MCF 10A (cell line): Measurements from ENCODE around the gene RNFT2. TPM values are rescaled to one million over a fixed set of nuclear protein-coding genes. Genes with fewer than 3 reads are reported as not detected.

Experiments
- BruUV-seq: library from RNA; stranded (reverse); fragments of 400-500 nt; replicated peaks from 2 replicates; lab custom pipeline; 2021; lab: Mats Ljungman, UMichigan
- CTCF ChIA-PET: fragments of 300-600 bp; sonication (Branson Sonifier 250); formaldehyde crosslinking; extraction: SDS; loops from one replicate; lab custom pipeline; 2021; ENCODE audit warnings: antibody characterized with exemption, inconsistent platforms; lab: Yijun Ruan, JAX
- POLR2A ChIA-PET: fragments of 300-600, 350-650 bp; sonication (Branson Sonifier 250); formaldehyde crosslinking; extraction: SDS; loops from one replicate; lab custom pipeline; 2020; ENCODE audit warnings: antibody characterized with exemption, inconsistent platforms; lab: Yijun Ruan, JAX
- DNase-seq: peaks from one replicate; pipeline ENCODE4 v3.0.0-alpha.2; 2018; ENCODE audit not compliant: unreplicated experiment
- H3K27ac Mint-ChIP-seq: one replicate; pipeline ENCODE4 v1.8.0; 2022; ENCODE audit warnings: mild to moderate bottlenecking, low read depth, mixed read lengths; ENCODE audit not compliant: unreplicated experiment
- H3K27me3 Mint-ChIP-seq: one replicate; pipeline ENCODE4 v1.8.0; 2022; ENCODE audit warnings: mixed read lengths; ENCODE audit not compliant: insufficient read depth, unreplicated experiment
- H3K36me3 Mint-ChIP-seq: one replicate; pipeline ENCODE4 v1.8.0; 2022; ENCODE audit warnings: mild to moderate bottlenecking, moderate library complexity, mixed read lengths; ENCODE audit not compliant: insufficient read depth, unreplicated experiment
- H3K4me1 Mint-ChIP-seq: one replicate; pipeline ENCODE4 v1.8.0; 2022; ENCODE audit warnings: mixed read lengths; ENCODE audit not compliant: insufficient read depth, unreplicated experiment
- H3K4me3 Mint-ChIP-seq: one replicate; pipeline ENCODE4 v1.8.0; 2022; ENCODE audit warnings: mild to moderate bottlenecking, moderate library complexity, mixed read lengths; ENCODE audit not compliant: unreplicated experiment
- H3K9me3 Mint-ChIP-seq: one replicate; pipeline ENCODE4 v1.8.0; 2022; ENCODE audit warnings: mixed read lengths; ENCODE audit not compliant: unreplicated experiment
- CTCF ChIP-seq: fragments of 200-600 bp; IDR thresholded peaks from one replicate; pipeline ENCODE4 v1.8.0; 2022; ENCODE audit warnings: antibody characterized with exemption, mild to moderate bottlenecking; ENCODE audit not compliant: unreplicated experiment
- intact Hi-C: fragments of 100-400 bp; cut with micrococcal nuclease; formaldehyde crosslinking; loops from 2 replicates; pipeline ENCODE4 v1.14.1; 2022
- total RNA-seq: library from RNA; stranded (reverse); gene quantifications from 2 replicates; pipeline ENCODE4 v1.2.3, GENCODE V29; 2022

Gene RNFT2
- total RNA-seq, 1 experiment from 2014 or later, result 7.2 TPM

- no peaks in the 10 kb centered on the region for H3K9me3 Mint-ChIP-seq
- H3K4me1 Mint-ChIP-seq, result peaks cover 11% of the 10 kb centered on the region
- no peak overlapping the region for H3K4me3 Mint-ChIP-seq
- CTCF ChIA-PET, result interaction anchor here (0.6 to 2.2 kb wide), 6 partner anchors 12 to 137 kb away, joined by 3 to 14 read pairs (median 3); no protein-coding TSS in a partner anchor
- no peak for DNase-seq
- H3K27ac Mint-ChIP-seq, result no peak overlapping the region
- H3K27me3 Mint-ChIP-seq, result peaks cover 50% of the 10 kb centered on the region
- POLR2A ChIA-PET, result no interaction called here
- no peaks in the 10 kb centered on the region for H3K36me3 Mint-ChIP-seq
- BruUV-seq, result no TSS peak
- no peak for TF ChIP-seq CTCF
- intact Hi-C loops, result no loop called here
Observed at GRCh38 chr12:116691205-116691604, 46.9 kb upstream of the RNFT2 start.

- Mint-ChIP-seq H3K4me3 (no peak overlapping the region), H3K27me3 (peaks cover 54% of the 10 kb centered on the region), H3K9me3 (no peaks in the 10 kb centered on the region), H3K4me1 (peaks cover 11% of the 10 kb centered on the region), H3K27ac (no peak overlapping the region), H3K36me3 (no peaks in the 10 kb centered on the region)
- TF ChIP-seq CTCF, result no peak
- no TSS peak for BruUV-seq
- ChIA-PET CTCF (interaction anchor here (0.6 to 2.2 kb wide), 9 partner anchors 12 to 702 kb away, joined by 3 to 14 read pairs (median 3); no protein-coding TSS in a partner anchor), POLR2A (interaction anchor here (0.7 kb wide), 1 partner anchor 34 kb away, joined by 3 read pairs; no protein-coding TSS in a partner anchor)
- intact Hi-C loops, result no loop called here
- DNase-seq, result no peak
Observed at GRCh38 chr12:116691636-116692035, 46.5 kb upstream of the RNFT2 start.

- H3K4me1 Mint-ChIP-seq, result peaks cover 11% of the 10 kb centered on the region
- H3K4me3 Mint-ChIP-seq, result no peak overlapping the region
- intact Hi-C loops, result no loop called here
- no peak for DNase-seq
- ChIA-PET CTCF (interaction anchor here (0.9 to 1.3 kb wide), 3 partner anchors 11 to 16 kb away, joined by 3 read pairs; no protein-coding TSS in a partner anchor), POLR2A (interaction anchor here (0.6 kb wide), 1 partner anchor 416 kb away, joined by 5 read pairs; no protein-coding TSS in a partner anchor)
- no peaks in the 10 kb centered on the region for H3K9me3 Mint-ChIP-seq
- no peak for TF ChIP-seq CTCF
- no peaks in the 10 kb centered on the region for H3K36me3 Mint-ChIP-seq
- peaks cover 57% of the 10 kb centered on the region for H3K27me3 Mint-ChIP-seq
- BruUV-seq, result no TSS peak
- no peak overlapping the region for H3K27ac Mint-ChIP-seq
Observed at GRCh38 chr12:116692605-116693004, 45.5 kb upstream of the RNFT2 start.

- DNase-seq, result peak; percentile 25
- no peaks in the 10 kb centered on the region for H3K9me3 Mint-ChIP-seq
- no TSS peak for BruUV-seq
- no peak for TF ChIP-seq CTCF
- H3K36me3 Mint-ChIP-seq, result no peaks in the 10 kb centered on the region
- CTCF ChIA-PET, result interaction anchor here (0.6 to 1.3 kb wide), 4 partner anchors 10 to 29 kb away, joined by 3 read pairs; no protein-coding TSS in a partner anchor
- intact Hi-C loops, result no loop called here
- H3K27me3 Mint-ChIP-seq, result peaks cover 57% of the 10 kb centered on the region
- H3K27ac Mint-ChIP-seq, result no peak overlapping the region
- H3K4me1 Mint-ChIP-seq, result peaks cover 11% of the 10 kb centered on the region
- no peak overlapping the region for H3K4me3 Mint-ChIP-seq
- POLR2A ChIA-PET, result interaction anchor here (0.9 kb wide), 1 partner anchor 134 kb away, joined by 4 read pairs; the partner anchor contains the start of gene MAP1LC3B2
Observed at GRCh38 chr12:116693286-116694227, 44.6 kb upstream of the RNFT2 start.
